ENCODE results near the gene LRRC2.
A peak's percentile ranks its signal among the peaks of the same experiment; 100 is the strongest.

The LRRC2 gene

GRCh38 chr3:46559091-46559704 lies 6.9 kb downstream of the LRRC2 start:
- no peak for TF ChIP-seq SPI1 (IDR thresholded peaks at IDR 0.05; ENCODE audit: borderline replicate concordance, low read depth)
- no peak for TF ChIP-seq POLR2AphosphoS5 (IDR thresholded peaks at IDR 0.05; ENCODE audit: low read depth)
- TF ChIP-seq GABPA (IDR thresholded peaks at IDR 0.05; ENCODE audit: low read depth) = no peak
- no peak for TF ChIP-seq CTCF (IDR thresholded peaks at IDR 0.05; ENCODE audit: insufficient read depth, low read length)
- TF ChIP-seq REST (IDR thresholded peaks at IDR 0.05; ENCODE audit: insufficient replicate concordance, low read depth) = no peak
- DNase-seq (ENCODE audit: low read depth in 1 of 2, low spot score in 1 of 2) = no peak
- no peak overlapping the region for H3K27ac ChIP-seq (replicated peaks)
- H3K27me3 ChIP-seq (ENCODE audit: insufficient read depth, poor library complexity, severe bottlenecking) = no peaks in the 10 kb centered on the region
- no peak overlapping the region for H3K4me3 ChIP-seq (replicated peaks; ENCODE audit: insufficient read depth, low read length)

GRCh38 chr3:46558184-46559043 lies 7.7 kb downstream of the LRRC2 start:
- Histone ChIP-seq H3K27me3 (ENCODE audit: insufficient read depth, poor library complexity, severe bottlenecking) (no peaks in the 10 kb centered on the region), H3K4me3 (replicated peaks; ENCODE audit: insufficient read depth, low read length) (peak overlapping the region; percentile 35), H3K27ac (replicated peaks) (peak overlapping the region; percentile 33)
- peak; percentile 62 to 92 for DNase-seq (ENCODE audit: low read depth in 1 of 2, low spot score in 1 of 2)
- TF ChIP-seq CTCF (IDR thresholded peaks at IDR 0.05; ENCODE audit: insufficient read depth, low read length) (peak; percentile 52), SPI1 (IDR thresholded peaks at IDR 0.05; ENCODE audit: borderline replicate concordance, low read depth) (0 out of 2 replicates have a peak, but pooled peaks have one; percentile 6), REST (IDR thresholded peaks at IDR 0.05; ENCODE audit: insufficient replicate concordance, low read depth) (no peak)

GRCh38 chr3:46557814-46558183 lies 8.3 kb downstream of the LRRC2 start:
- no peak for TF ChIP-seq REST (IDR thresholded peaks at IDR 0.05; ENCODE audit: insufficient replicate concordance, low read depth)
- no peak for TF ChIP-seq SPI1 (IDR thresholded peaks at IDR 0.05; ENCODE audit: borderline replicate concordance, low read depth)
- TF ChIP-seq GABPA (IDR thresholded peaks at IDR 0.05; ENCODE audit: low read depth) = no peak
- no peaks in the 10 kb centered on the region for H3K27me3 ChIP-seq (ENCODE audit: insufficient read depth, poor library complexity, severe bottlenecking)
- DNase-seq (ENCODE audit: low read depth in 1 of 2, low spot score in 1 of 2) = no peak
- H3K27ac ChIP-seq (replicated peaks) = no peak overlapping the region
- no peak overlapping the region for H3K4me3 ChIP-seq (replicated peaks; ENCODE audit: insufficient read depth, low read length)

Measured in HL-60 (cell line).